K562 (cell line): ENCODE results near the gene KLHL29. TPM values are rescaled to one million over a fixed set of nuclear protein-coding genes. Genes with fewer than 3 reads are reported as not detected.
A peak's percentile ranks its signal among the peaks of the same experiment; 100 is the strongest.

Source experiments
- ATAC-seq: fragments of 200-7000 bp; cut with Tn5 transposase; 3 replicates; pipeline ENCODE4 v1.9.1; 2020; ENCODE audit warnings: moderate library complexity
- BruUV-seq: library from RNA; stranded (reverse); fragments of 400-500 nt; replicated peaks from 2 replicates; lab custom pipeline; 2021; lab: Mats Ljungman, UMichigan
- CTCF ChIA-PET: fragments of 300-600 bp; formaldehyde crosslinking; extraction: SDS; loops from one replicate; lab custom pipeline; 2021; ENCODE audit warnings: low intra/inter-chr PET ratio; lab: Yijun Ruan, JAX
- POLR2A ChIA-PET: fragments of 300-600, 350-650 bp; sonication (Branson Sonifier 250); formaldehyde crosslinking; extraction: SDS; loops from one replicate; lab custom pipeline; 2021; ENCODE audit warnings: antibody characterized with exemption, inconsistent platforms; lab: Yijun Ruan, JAX
- DNase-seq, 4 experiments: peaks; one replicate each; pipeline versions ENCODE4 v3.0.0 to v3.0.0-alpha.2; 2011 to 2018; ENCODE audit warnings: low spot score in 3 of 4, mixed read lengths in 3 of 4; ENCODE audit errors: extremely low read depth in 1 of 4
- FAIRE-seq: peaks from 2 replicates; lab custom pipeline; 2011; peaks lifted over from hg19 to GRCh38; lab: Jason Lieb, UNC
- H2AFZ ChIP-seq: 2 replicates; pipeline ENCODE4 v1.6.0; 2011; ENCODE audit warnings: low read depth, low read length, control low read depth, inconsistent platforms
- H3K27ac ChIP-seq: fragments of 200-600 bp; 3 replicates; pipeline ENCODE4 v1.8.0; 2011; ENCODE audit warnings: low read depth, mild to moderate bottlenecking, control low read depth, inconsistent platforms, low read length, moderate library complexity, mixed read lengths; ENCODE audit errors: extremely low read depth
- H3K27me3 ChIP-seq, 2 experiments: fragments of 300-600 bp in 1 of 2; 2 replicates in 1 of 2; 3 replicates in 1 of 2; pipeline versions ENCODE4 v1.6.0 to v1.8.0; 2011; ENCODE audit warnings: inconsistent platforms in 2 of 2, low read length in 2 of 2, mild to moderate bottlenecking in 1 of 2, mixed read lengths in 1 of 2, moderate library complexity in 1 of 2; ENCODE audit not compliant: control insufficient read depth in 2 of 2, insufficient read depth in 2 of 2
- H3K36me3 ChIP-seq: fragments of 300-600 bp; 3 replicates; pipeline ENCODE4 v1.8.0; 2011; ENCODE audit warnings: mild to moderate bottlenecking, low read length, inconsistent platforms; ENCODE audit not compliant: control insufficient read depth, insufficient read depth
- H3K4me1 ChIP-seq, 2 experiments: fragments of 200-600 bp in 1 of 2; replicated peaks in 1 of 2; 2 replicates in 1 of 2; 3 replicates in 1 of 2; pipeline versions ENCODE4 v1.5.1 to v1.8.0; 2011; ENCODE audit warnings: inconsistent platforms in 2 of 2, low read length in 2 of 2, mild to moderate bottlenecking in 1 of 2, mixed read lengths in 1 of 2, moderate library complexity in 1 of 2; ENCODE audit not compliant: control insufficient read depth in 2 of 2, insufficient read depth in 2 of 2
- H3K4me2 ChIP-seq: 2 replicates; pipeline ENCODE4 v1.6.1; 2011; ENCODE audit warnings: low read length, control low read depth, inconsistent platforms, mixed read lengths; ENCODE audit not compliant: insufficient read depth
- H3K4me3 ChIP-seq: fragments of 200-600 bp; sonication (generic), shearing (Covaris generic); 2 replicates; pipeline ENCODE4 v1.5.1; 2016; ENCODE audit warnings: control low read depth, inconsistent platforms
- H3K79me2 ChIP-seq: fragments of 200-600 bp; 3 replicates; pipeline ENCODE4 v1.8.0; 2011; ENCODE audit warnings: low read length, inconsistent platforms; ENCODE audit not compliant: control insufficient read depth, insufficient read depth
- H3K9ac ChIP-seq, 2 experiments: 2 replicates each; pipeline versions ENCODE4 v1.6.0 to v1.6.1; 2011; ENCODE audit warnings: low read depth in 2 of 2, low read length in 2 of 2, control low read depth in 1 of 2, inconsistent platforms in 1 of 2, mild to moderate bottlenecking in 1 of 2, mixed read lengths in 1 of 2; ENCODE audit not compliant: insufficient read depth in 1 of 2
- H3K9me1 ChIP-seq: one replicate; pipeline ENCODE4 v1.6.0; 2011; ENCODE audit warnings: inconsistent platforms, mild to moderate bottlenecking, low read length, moderate library complexity; ENCODE audit not compliant: control insufficient read depth, insufficient read depth
- H3K9me3 ChIP-seq: replicated peaks from 2 replicates; pipeline ENCODE4 v1.5.1; 2011; ENCODE audit warnings: low read depth, low read length, inconsistent platforms; ENCODE audit not compliant: control insufficient read depth, insufficient read depth
- H4K20me1 ChIP-seq: replicated peaks from 2 replicates; pipeline ENCODE4 v1.6.1; 2011; ENCODE audit warnings: low read length, inconsistent platforms, mixed read lengths; ENCODE audit not compliant: control insufficient read depth, insufficient read depth
- C11orf30 ChIP-seq: fragments of 450-650 bp; IDR thresholded peaks from 2 replicates; pipeline ENCODE4 v1.6.1; 2016; ENCODE audit warnings: low read depth, mild to moderate bottlenecking
- CEBPG ChIP-seq, 3 experiments: fragments of 200-800 bp in 1 of 3; sonication (Bioruptor generic) in 1 of 3; sonication (generic) in 1 of 3; formaldehyde crosslinking in 1 of 3; IDR thresholded peaks in 2 of 3; conservative IDR thresholded peaks in 1 of 3; 2 replicates each; pipeline versions ENCODE4 v1.6.1 to v1.8.0; 2016 to 2022; ENCODE audit warnings: missing compliant biosample characterization in 2 of 3, missing genetic modification characterization in 2 of 3, mild to moderate bottlenecking in 1 of 3, missing genetic modification reagents in 1 of 3
- SIN3A ChIP-seq, 2 experiments: fragments of 150-350 bp in 1 of 2; IDR thresholded peaks; 2 replicates each; pipeline ENCODE4 v1.6.1; 2011 to 2016; ENCODE audit warnings: borderline replicate concordance in 2 of 2, low read depth in 2 of 2, low read length in 2 of 2, mild to moderate bottlenecking in 2 of 2, moderate library complexity in 2 of 2; ENCODE audit not compliant: control insufficient read depth in 1 of 2
- TBL1XR1 ChIP-seq, 2 experiments: IDR thresholded peaks; 2 replicates each; pipeline ENCODE4 v1.6.1; 2012; ENCODE audit warnings: improper control_type of control experiment in 2 of 2, low read length in 2 of 2, mild to moderate bottlenecking in 1 of 2
- ZNF165 ChIP-seq: fragments of 250-450 bp; sonication (Bioruptor Pico); IDR thresholded peaks from 2 replicates; pipeline ENCODE4 v1.4.0; 2020; ENCODE audit warnings: borderline replicate concordance
- ZNF408 ChIP-seq: fragments of 250-450 bp; sonication (Bioruptor Pico); IDR thresholded peaks from 2 replicates; pipeline ENCODE4 v1.4.0; 2020; ENCODE audit warnings: low read depth, mild to moderate bottlenecking, moderate library complexity
- ZNF449 ChIP-seq: fragments of 250-450 bp; sonication (Bioruptor Pico); IDR thresholded peaks from 2 replicates; pipeline ENCODE4 v1.8.0; 2022; ENCODE audit warnings: moderate library complexity, mild to moderate bottlenecking, inconsistent platforms
- WGBS: fragments of 100-300 bp; shearing (Covaris generic); methylation state at CpG from one replicate; pipeline ENCODE4 v1.1.6; 2016; ENCODE audit warnings: low coverage, mixed read lengths; ENCODE audit not compliant: insufficient coverage; ENCODE audit errors: missing lambda C conversion rate; 5-methylcytosine and 5-hydroxymethylcytosine counted together
- in situ Hi-C: fragments of 300-500 bp; cut with MboI; formaldehyde crosslinking; loops from 4 replicates; pipeline ENCODE4 v1.15.0; 2018; ENCODE audit warnings: inconsistent platforms, mixed read lengths
- intact Hi-C: fragments of 100-400 bp; cut with micrococcal nuclease; formaldehyde crosslinking; loops from 2 replicates; pipeline ENCODE4 v1.14.2; 2022
- polyA plus RNA-seq, 8 experiments: library from polyadenylated mRNA; depleted of rRNA in 4 of 8; stranded (reverse) in 5 of 8; unstranded in 3 of 8; fragments of >200 nt; fragmentation: Nextera tagmentation in 2 of 8; fragmentation: Illumina TruSeq in 1 of 8; extraction: Ambion mirVana in 2 of 8; extraction: Trizol in 1 of 8; gene quantifications; 2 replicates each; pipeline versions ENCODE4 v1.2.1 to v1.2.3, GENCODE V29; 2011 to 2014; ENCODE audit warnings: inconsistent platforms in 1 of 8, missing spikeins in 1 of 8
- total RNA-seq, 7 experiments: library from RNA; depleted of rRNA in 6 of 7; stranded (reverse); fragments of >200 nt in 6 of 7; fragmentation: Illumina TruSeq in 2 of 7; extraction: Trizol in 2 of 7; gene quantifications; 2 replicates each; pipeline versions ENCODE4 v1.2.1 to v1.2.3, GENCODE V29; 2011 to 2021; ENCODE audit warnings: low replicate concordance in 1 of 7

The KLHL29 gene
- total and polyA plus RNA-seq, 9 of the 15 experiments (the other 6 are each of a cell fraction or from before 2014, with no cell fraction given): 0.03 to 0.31 (median 0.08) TPM; not detected in 1

DNA sequence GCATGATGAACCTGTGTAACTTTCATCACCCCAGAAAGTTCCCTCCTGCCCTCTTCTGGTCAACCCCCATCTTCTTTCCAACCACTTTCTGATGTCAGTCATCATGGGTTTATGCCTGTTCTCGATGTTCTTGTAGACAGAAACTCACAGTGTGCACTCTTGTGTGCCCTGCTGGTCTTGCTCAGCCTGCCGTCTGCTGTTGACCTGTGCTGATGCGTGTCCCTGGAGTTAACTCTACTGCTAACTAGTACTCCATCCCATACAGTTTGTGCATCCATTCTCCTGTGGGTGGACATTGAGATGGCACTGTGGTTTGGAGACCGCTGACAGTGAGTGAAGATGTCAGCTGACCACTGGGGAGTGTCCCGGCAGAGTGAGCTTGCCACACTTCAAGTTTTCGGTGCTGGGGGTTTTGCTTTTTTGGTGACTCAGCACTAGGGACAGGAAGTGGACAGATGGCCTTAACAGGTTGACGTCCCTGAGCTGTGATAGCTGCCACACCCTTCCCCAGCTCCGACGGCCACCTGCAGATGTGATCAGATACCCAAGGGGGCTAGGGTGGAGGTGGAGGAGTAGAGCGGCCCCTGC, 14.8 kb downstream of the KLHL29 start (continued):
- no peak for TF ChIP-seq ZNF449
- TF ChIP-seq SIN3A (IDR thresholded peaks at IDR 0.05; ENCODE audit: borderline replicate concordance in 2 of 2, control insufficient read depth in 1 of 2, low read depth in 2 of 2, low read length in 2 of 2): no peak
- no peak for TF ChIP-seq ZNF408 (CRISPR knock-in tag)
- TF ChIP-seq ZNF165 (CRISPR knock-in tag): no peak
- peak; percentile 87 for TF ChIP-seq C11orf30
- TF ChIP-seq, all 486 proteins: peak for 18

DNA sequence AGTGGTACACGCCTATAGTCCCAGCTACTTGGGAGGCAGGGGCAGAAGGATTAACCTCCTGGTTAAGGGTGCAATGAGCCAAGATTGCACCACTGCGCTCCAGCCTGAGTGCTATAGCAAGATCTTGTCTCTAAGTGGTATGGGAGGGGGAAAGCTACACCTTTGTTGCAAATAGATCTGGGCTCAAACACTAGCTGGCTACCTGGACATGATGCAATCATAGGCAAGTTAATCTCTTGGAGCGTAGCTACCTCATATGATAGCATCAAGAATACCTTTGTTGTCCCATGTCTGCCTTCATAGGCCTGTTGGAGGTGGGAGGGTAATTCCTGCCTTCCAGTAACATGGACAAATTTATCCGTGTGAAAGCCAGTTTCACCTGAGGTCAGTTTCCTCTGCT, 15.7 kb downstream of the KLHL29 start:
- Histone ChIP-seq H3K9me3 (no peaks in the 10 kb centered on the region), H3K4me2 (no peak overlapping the region), H3K27me3 (peaks cover 4 to 39% of the 10 kb centered on the region in 2 experiments; a peak in 3 of 5 replicates), H3K27ac (no peak overlapping the region), H3K36me3 (no peaks in the 10 kb centered on the region), H3K4me3 (no peak overlapping the region), H3K9ac (no peak overlapping the region), H4K20me1 (no peaks in the 10 kb centered on the region), H3K4me1 (no peaks in the 10 kb centered on the region; a peak in 1 of 5 replicates), H3K79me2 (no peaks in the 10 kb centered on the region), H2AFZ (no peak overlapping the region), H3K9me1 (peaks cover 5% of the 10 kb centered on the region)
- TF ChIP-seq CEBPG (CRISPR knock-in tag; IDR thresholded peaks at IDR 0.05) (peak; percentile 25; the same call in 1 of the 2 replicates), CEBPG (tag; conservative IDR thresholded peaks at IDR 0.05 in 1 of 2, IDR thresholded peaks at IDR 0.05 in 1 of 2) (peak; percentile 46 to 63; a peak in 3 of 4 replicates), TBL1XR1 (IDR thresholded peaks at IDR 0.05; ENCODE audit: low read length in 2 of 2) (no peak)
- ATAC-seq (no peak), FAIRE-seq (no peak), DNase-seq (no peak)
- CTCF ChIA-PET: no interaction called here
- WGBS: 7% methylated on average over 4 of the region's 4 CpGs
- in situ Hi-C loops (no loop called here), intact Hi-C loops (no loop called here)
- BruUV-seq: no TSS peak
- POLR2A ChIA-PET: interaction anchor here (0.5 to 0.6 kb wide), 2 partner anchors 263 to 1201 kb away, joined by 3 to 4 read pairs; no protein-coding TSS in a partner anchor
